SK-N-SH treated with all-trans-retinoic acid at 6 μM for 48 hours (cell line): ENCODE results near the gene UIMC1.
"Not testable (repeated sequence)": the region's sequence is repeated elsewhere in the genome, so short reads cannot be mapped to it uniquely, and the experiment has no call there.

Experiments
- ATAC-seq: fragments of 200-7000 bp; cut with Tn5 transposase; 3 replicates; pipeline ENCODE4 v1.9.1; 2020; ENCODE audit warnings: mild to moderate bottlenecking, moderate library complexity
- ARNTL ChIP-seq: fragments of 450-650 bp; formaldehyde crosslinking; IDR thresholded peaks from 2 replicates; pipeline ENCODE4 v1.5.0; 2020; ENCODE audit warnings: low read depth, mild to moderate bottlenecking, moderate library complexity, borderline replicate concordance
- BACH2 ChIP-seq: fragments of 250-450 bp; sonication (Bioruptor Pico); IDR thresholded peaks from 2 replicates; pipeline ENCODE4 v1.9.0; 2021; ENCODE audit warnings: mild to moderate bottlenecking, borderline replicate concordance
- CSDC2 ChIP-seq: fragments of 250-450 bp; sonication (Bioruptor Pico); IDR thresholded peaks from 2 replicates; pipeline ENCODE4 v1.5.0; 2020; ENCODE audit warnings: mild to moderate bottlenecking, moderate library complexity
- CSRNP3 ChIP-seq: fragments of 250-450 bp; sonication (Bioruptor Pico); IDR thresholded peaks from 2 replicates; pipeline ENCODE4 v1.5.1; 2021; ENCODE audit warnings: mild to moderate bottlenecking, moderate library complexity
- ESRRG ChIP-seq: fragments of 250-450 bp; sonication (Bioruptor Pico); IDR thresholded peaks from 2 replicates; pipeline ENCODE4 v1.6.1; 2021; ENCODE audit warnings: mild to moderate bottlenecking
- GLIS3 ChIP-seq: fragments of 250-450 bp; sonication (Bioruptor Pico); IDR thresholded peaks from 2 replicates; pipeline ENCODE4 v1.5.0; 2020; ENCODE audit warnings: mild to moderate bottlenecking, moderate library complexity
- ISL1 ChIP-seq: fragments of 250-450 bp; sonication (Bioruptor Pico); IDR thresholded peaks from 2 replicates; pipeline ENCODE4 v2.1.2; 2022; ENCODE audit warnings: mild to moderate bottlenecking, moderate library complexity
- OSR1 ChIP-seq: fragments of 250-450 bp; sonication (Bioruptor Pico); IDR thresholded peaks from 2 replicates; pipeline ENCODE4 v1.8.0; 2022; ENCODE audit warnings: moderate library complexity, mild to moderate bottlenecking, inconsistent platforms
- PPARA ChIP-seq: fragments of 250-450 bp; sonication (Bioruptor Pico); IDR thresholded peaks from 2 replicates; pipeline ENCODE4 v1.5.0; 2020; ENCODE audit warnings: mild to moderate bottlenecking, borderline replicate concordance
- RARB ChIP-seq: fragments of 250-450 bp; sonication (Bioruptor Pico); IDR thresholded peaks from 2 replicates; pipeline ENCODE4 v1.8.0; 2021; ENCODE audit warnings: mild to moderate bottlenecking, moderate library complexity
- TCF4 ChIP-seq: fragments of 250-450 bp; sonication (Bioruptor Pico); IDR thresholded peaks from 2 replicates; pipeline ENCODE4 v1.8.0; 2021; ENCODE audit warnings: mild to moderate bottlenecking, moderate library complexity, borderline replicate concordance
- TOX ChIP-seq: fragments of 250-450 bp; sonication (Bioruptor Pico); IDR thresholded peaks from 2 replicates; pipeline ENCODE4 v1.8.0; 2021; ENCODE audit warnings: mild to moderate bottlenecking, moderate library complexity, borderline replicate concordance
- ZC3H10 ChIP-seq: fragments of 250-450 bp; sonication (Bioruptor Pico); IDR thresholded peaks from 2 replicates; pipeline ENCODE4 v1.5.1; 2021; ENCODE audit warnings: mild to moderate bottlenecking, moderate library complexity
- ZFP3 ChIP-seq: fragments of 250-450 bp; sonication (Bioruptor Pico); IDR thresholded peaks from 2 replicates; pipeline ENCODE4 v1.5.0; 2020; ENCODE audit warnings: mild to moderate bottlenecking, moderate library complexity
- ZFP30 ChIP-seq: fragments of 450-650 bp; formaldehyde crosslinking; IDR thresholded peaks from 2 replicates; pipeline ENCODE4 v1.5.0; 2022; ENCODE audit warnings: mild to moderate bottlenecking, moderate library complexity
- ZNF8 ChIP-seq: fragments of 450-650 bp; formaldehyde crosslinking; IDR thresholded peaks from 2 replicates; pipeline ENCODE4 v1.5.0; 2020; ENCODE audit warnings: mild to moderate bottlenecking, moderate library complexity
- TF ChIP-seq, protein P1 (sequence below): fragments of 250-450 bp; sonication (Bioruptor Pico); IDR thresholded peaks from 2 replicates; pipeline ENCODE4 v1.5.0; 2020; ENCODE audit warnings: mild to moderate bottlenecking, moderate library complexity
- TF ChIP-seq, protein P2 (sequence below): fragments of 250-450 bp; sonication (Bioruptor Pico); IDR thresholded peaks from 2 replicates; pipeline ENCODE4 v1.5.1; 2020; ENCODE audit warnings: low read depth, mild to moderate bottlenecking, moderate library complexity

The UIMC1 gene

DNA sequence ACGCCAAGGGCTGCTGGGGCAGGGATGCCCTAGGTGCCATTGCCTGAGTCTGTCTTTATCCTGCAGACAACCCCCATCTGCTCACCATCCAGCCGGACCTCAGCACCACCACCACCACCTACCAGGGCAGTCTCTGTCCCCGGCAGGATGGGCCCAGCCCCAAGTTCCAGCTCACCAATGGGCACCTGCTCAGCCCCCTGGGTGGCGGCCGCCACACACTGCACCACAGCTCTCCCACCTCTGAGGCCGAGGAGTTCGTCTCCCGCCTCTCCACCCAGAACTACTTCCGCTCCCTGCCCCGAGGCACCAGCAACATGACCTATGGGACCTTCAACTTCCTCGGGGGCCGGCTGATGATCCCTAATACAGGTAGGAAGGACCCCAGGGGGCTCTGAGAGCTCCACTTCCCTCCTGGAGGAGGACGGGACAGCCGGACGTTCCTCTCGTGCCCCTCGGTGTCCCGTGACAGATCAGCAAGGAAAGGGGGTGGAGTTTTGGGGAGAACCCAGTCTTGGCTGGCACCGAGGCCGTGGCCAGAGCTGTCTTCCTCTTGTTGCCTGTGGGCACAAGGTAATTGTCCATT is 132.3 kb downstream of the UIMC1 start:
- TF ChIP-seq GLIS3 (CRISPR knock-in tag) (no peak), ISL1 (CRISPR knock-in tag) (no peak), ARNTL (no peak), CSRNP3 (CRISPR knock-in tag) (no peak), PPARA (CRISPR knock-in tag) (no peak), BACH2 (CRISPR knock-in tag) (no peak), CSDC2 (CRISPR knock-in tag) (no peak), ESRRG (no peak), RARB (CRISPR knock-in tag) (no peak), ZC3H10 (CRISPR knock-in tag) (no peak), OSR1 (CRISPR knock-in tag) (no peak)
- TF ChIP-seq, protein P1, sequence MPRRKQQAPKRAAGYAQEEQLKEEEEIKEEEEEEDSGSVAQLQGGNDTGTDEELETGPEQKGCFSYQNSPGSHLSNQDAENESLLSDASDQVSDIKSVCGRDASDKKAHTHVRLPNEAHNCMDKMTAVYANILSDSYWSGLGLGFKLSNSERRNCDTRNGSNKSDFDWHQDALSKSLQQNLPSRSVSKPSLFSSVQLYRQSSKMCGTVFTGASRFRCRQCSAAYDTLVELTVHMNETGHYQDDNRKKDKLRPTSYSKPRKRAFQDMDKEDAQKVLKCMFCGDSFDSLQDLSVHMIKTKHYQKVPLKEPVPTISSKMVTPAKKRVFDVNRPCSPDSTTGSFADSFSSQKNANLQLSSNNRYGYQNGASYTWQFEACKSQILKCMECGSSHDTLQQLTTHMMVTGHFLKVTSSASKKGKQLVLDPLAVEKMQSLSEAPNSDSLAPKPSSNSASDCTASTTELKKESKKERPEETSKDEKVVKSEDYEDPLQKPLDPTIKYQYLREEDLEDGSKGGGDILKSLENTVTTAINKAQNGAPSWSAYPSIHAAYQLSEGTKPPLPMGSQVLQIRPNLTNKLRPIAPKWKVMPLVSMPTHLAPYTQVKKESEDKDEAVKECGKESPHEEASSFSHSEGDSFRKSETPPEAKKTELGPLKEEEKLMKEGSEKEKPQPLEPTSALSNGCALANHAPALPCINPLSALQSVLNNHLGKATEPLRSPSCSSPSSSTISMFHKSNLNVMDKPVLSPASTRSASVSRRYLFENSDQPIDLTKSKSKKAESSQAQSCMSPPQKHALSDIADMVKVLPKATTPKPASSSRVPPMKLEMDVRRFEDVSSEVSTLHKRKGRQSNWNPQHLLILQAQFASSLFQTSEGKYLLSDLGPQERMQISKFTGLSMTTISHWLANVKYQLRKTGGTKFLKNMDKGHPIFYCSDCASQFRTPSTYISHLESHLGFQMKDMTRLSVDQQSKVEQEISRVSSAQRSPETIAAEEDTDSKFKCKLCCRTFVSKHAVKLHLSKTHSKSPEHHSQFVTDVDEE (CRISPR knock-in tag): no peak
- TF ChIP-seq, protein P2, sequence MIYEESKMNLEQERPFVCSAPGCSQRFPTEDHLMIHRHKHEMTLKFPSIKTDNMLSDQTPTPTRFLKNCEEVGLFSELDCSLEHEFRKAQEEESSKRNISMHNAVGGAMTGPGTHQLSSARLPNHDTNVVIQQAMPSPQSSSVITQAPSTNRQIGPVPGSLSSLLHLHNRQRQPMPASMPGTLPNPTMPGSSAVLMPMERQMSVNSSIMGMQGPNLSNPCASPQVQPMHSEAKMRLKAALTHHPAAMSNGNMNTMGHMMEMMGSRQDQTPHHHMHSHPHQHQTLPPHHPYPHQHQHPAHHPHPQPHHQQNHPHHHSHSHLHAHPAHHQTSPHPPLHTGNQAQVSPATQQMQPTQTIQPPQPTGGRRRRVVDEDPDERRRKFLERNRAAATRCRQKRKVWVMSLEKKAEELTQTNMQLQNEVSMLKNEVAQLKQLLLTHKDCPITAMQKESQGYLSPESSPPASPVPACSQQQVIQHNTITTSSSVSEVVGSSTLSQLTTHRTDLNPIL (CRISPR knock-in tag): no peak
- no peak for ATAC-seq

DNA sequence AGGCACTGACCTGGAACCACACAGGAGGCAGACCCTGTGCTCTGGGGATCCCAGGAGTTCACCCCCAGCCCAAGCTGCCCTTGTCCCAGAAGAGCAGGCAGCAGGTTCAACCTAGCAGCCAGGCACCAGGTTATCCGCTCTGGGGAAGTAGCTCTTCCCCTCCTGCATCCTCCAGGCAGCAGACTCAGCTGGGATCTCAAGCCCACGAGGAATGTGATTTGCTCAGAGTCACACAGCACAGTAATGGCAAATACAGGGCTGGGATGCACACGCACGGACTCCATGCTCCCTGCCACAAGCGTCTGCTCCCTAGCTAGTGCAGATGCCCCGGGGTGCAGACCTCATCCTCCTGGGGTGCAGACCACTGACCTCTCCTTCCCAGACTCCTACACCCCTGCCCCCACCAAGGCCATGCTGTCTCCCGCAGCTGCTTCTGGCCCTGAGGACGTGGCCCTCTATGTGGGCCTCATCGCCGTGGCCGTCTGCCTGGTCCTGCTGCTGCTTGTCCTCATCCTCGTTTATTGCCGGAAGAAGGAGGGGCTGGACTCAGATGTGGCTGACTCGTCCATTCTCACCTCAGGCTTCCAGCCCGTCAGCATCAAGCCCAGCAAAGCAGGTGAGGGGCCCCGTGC is 132.9 kb downstream of the UIMC1 start:
- no peak for TF ChIP-seq ZFP3 (CRISPR knock-in tag)
- TF ChIP-seq PPARA (CRISPR knock-in tag): no peak
- ATAC-seq: no peak

DNA sequence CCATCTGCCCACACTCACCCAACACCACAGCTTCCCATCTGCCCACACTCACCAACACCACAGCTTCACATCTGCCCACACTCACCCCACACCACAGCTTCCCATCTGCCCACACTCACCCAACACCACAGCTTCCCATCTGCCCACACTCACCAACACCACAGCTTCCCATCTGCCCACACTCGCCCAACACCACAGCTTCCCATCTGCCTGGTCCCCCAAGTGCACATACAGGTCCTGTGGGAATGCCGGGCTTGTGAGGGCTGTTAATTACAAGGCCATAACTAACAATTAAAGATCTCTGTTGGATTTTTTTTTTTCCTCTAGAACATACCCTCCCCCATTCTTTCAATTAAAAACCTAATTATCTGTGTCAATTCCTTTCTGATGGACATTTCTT is 133.6 kb downstream of the UIMC1 start:
- ATAC-seq: not testable (repeated sequence)

- ATAC-seq: not testable (repeated sequence)
Observed at GRCh38 chr5:176872586-176872985, 134.0 kb downstream of the UIMC1 start.

DNA sequence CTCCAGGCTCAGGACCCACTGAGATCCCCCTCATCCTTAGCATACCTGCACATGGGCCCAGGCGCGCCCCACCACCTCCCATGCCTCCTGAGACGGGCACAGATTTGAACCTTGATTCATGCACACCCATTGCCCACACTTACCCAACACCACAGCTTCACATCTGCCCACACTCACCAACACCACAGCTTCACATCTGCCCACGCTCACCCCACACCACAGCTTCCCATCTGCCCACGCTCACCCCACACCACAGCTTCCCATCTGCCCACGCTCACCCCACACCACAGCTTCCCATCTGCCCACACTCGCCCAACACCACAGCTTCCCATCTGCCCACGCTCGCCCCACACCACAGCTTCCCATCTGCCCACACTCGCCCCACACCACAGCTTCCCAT is 135.9 kb downstream of the UIMC1 start:
- not testable (repeated sequence) for ATAC-seq

- peak; percentile 81 for ATAC-seq
- TF ChIP-seq ZNF8 (CRISPR knock-in tag) (no peak), PPARA (CRISPR knock-in tag) (no peak), CSDC2 (CRISPR knock-in tag) (no peak), RARB (CRISPR knock-in tag) (no peak), ZFP30 (CRISPR knock-in tag) (no peak), ISL1 (CRISPR knock-in tag) (no peak), OSR1 (CRISPR knock-in tag) (no peak), TCF4 (CRISPR knock-in tag) (no peak), ARNTL (no peak), CSRNP3 (CRISPR knock-in tag) (no peak), TOX (CRISPR knock-in tag) (no peak)
- TF ChIP-seq, protein P2 (CRISPR knock-in tag): no peak
- TF ChIP-seq, protein P1 (CRISPR knock-in tag): no peak
Observed at GRCh38 chr5:176870110-176870591, 136.4 kb downstream of the UIMC1 start.
